GM12801 (cell line): ENCODE results near the gene ACIN1.

Experiments
- CTCF ChIP-seq: IDR thresholded peaks from one replicate; pipeline ENCODE4 v1.5.1; 2011; ENCODE audit warnings: control low read depth; ENCODE audit not compliant: insufficient read length; ENCODE audit errors: extremely low read depth

Gene ACIN1

GRCh38 chr14:23056145-23056955 is 38.6 kb downstream of the ACIN1 start:
- TF ChIP-seq CTCF: no peak

- no peak for TF ChIP-seq CTCF
These were observed 39.3 kb downstream of the ACIN1 start for GRCh38 chr14:23055621-23056144.

GRCh38 chr14:23055147-23055550 is 39.8 kb downstream of the ACIN1 start:
- no peak for TF ChIP-seq CTCF

GRCh38 chr14:23054000-23054811 is 40.7 kb downstream of the ACIN1 start:
- no peak for TF ChIP-seq CTCF

- TF ChIP-seq CTCF: no peak
These were observed 41.5 kb downstream of the ACIN1 start for GRCh38 chr14:23053426-23053825.

- no peak for TF ChIP-seq CTCF
These were observed 42.3 kb downstream of the ACIN1 start for GRCh38 chr14:23052671-23053070.

- TF ChIP-seq CTCF: no peak
These were observed 42.7 kb downstream of the ACIN1 start for GRCh38 chr14:23052182-23052623.
